CD4-positive, alpha-beta memory T cell (primary cell): ENCODE results near the gene CD93. TPM values are rescaled to one million over a fixed set of nuclear protein-coding genes. Genes with fewer than 3 reads are reported as not detected.

Experiments
- CTCF ChIA-PET: fragments of 350-600 bp; sonication (Branson Sonifier 250); formaldehyde crosslinking; loops from one replicate; lab custom pipeline; 2021; ENCODE audit warnings: inconsistent platforms; ENCODE audit not compliant: partially characterized antibody; lab: Charles Lee
- POLR2A ChIA-PET: fragments of 350-600 bp; sonication (Branson Sonifier 250); formaldehyde crosslinking; loops from one replicate; lab custom pipeline; 2021; ENCODE audit not compliant: partially characterized antibody; lab: Charles Lee
- DNase-seq, 5 donors: peaks; one replicate each; pipeline versions ENCODE4 v3.0.0 to v3.0.0-alpha.2; 2020 to 2022; ENCODE audit warnings: mixed read lengths in 1 of 5
- H3K27ac ChIP-seq: one replicate; pipeline ENCODE4 v1.7.0; 2013; ENCODE audit warnings: low read depth, low read length
- H3K27me3 ChIP-seq: 2 replicates; pipeline ENCODE4 v1.7.0; 2013; ENCODE audit warnings: mild to moderate bottlenecking, low read length, moderate library complexity; ENCODE audit not compliant: insufficient read depth
- H3K36me3 ChIP-seq: 2 replicates; pipeline ENCODE4 v1.7.0; 2013; ENCODE audit warnings: mild to moderate bottlenecking, low read length, moderate library complexity; ENCODE audit not compliant: insufficient read depth
- H3K4me1 ChIP-seq: 2 replicates; pipeline ENCODE4 v1.7.0; 2013; ENCODE audit warnings: mild to moderate bottlenecking, low read length, moderate library complexity; ENCODE audit not compliant: insufficient read depth
- H3K4me3 ChIP-seq, 2 donors: one replicate each; pipeline ENCODE4 v1.7.0; 2013; ENCODE audit warnings: low read length in 2 of 2, mild to moderate bottlenecking in 1 of 2
- H3K9me3 ChIP-seq, 2 donors: one replicate each; pipeline ENCODE4 v1.7.0; 2013; ENCODE audit warnings: low read length in 2 of 2, control low read depth in 1 of 2; ENCODE audit not compliant: control insufficient read depth in 1 of 2
- H3K27ac Mint-ChIP-seq, 7 donors: one replicate each; pipeline ENCODE4 v1.8.0; 2020 to 2021; ENCODE audit warnings: mixed read lengths in 7 of 7, mild to moderate bottlenecking in 6 of 7, inconsistent platforms in 3 of 7, moderate library complexity in 3 of 7
- H3K27me3 Mint-ChIP-seq, 2 donors: one replicate each; pipeline ENCODE4 v1.8.0; 2020 to 2021; ENCODE audit warnings: mixed read lengths in 2 of 2
- H3K36me3 Mint-ChIP-seq, 2 donors: one replicate each; pipeline ENCODE4 v1.8.0; 2020 to 2021; ENCODE audit warnings: mixed read lengths in 2 of 2, inconsistent platforms in 1 of 2, mild to moderate bottlenecking in 1 of 2
- H3K4me1 Mint-ChIP-seq, 4 donors: one replicate each; pipeline ENCODE4 v1.8.0; 2020 to 2021; ENCODE audit warnings: mixed read lengths in 4 of 4, mild to moderate bottlenecking in 1 of 4
- H3K4me3 Mint-ChIP-seq, 8 donors: one replicate each; pipeline ENCODE4 v1.8.0; 2020 to 2021; ENCODE audit warnings: mixed read lengths in 8 of 8, mild to moderate bottlenecking in 7 of 8, moderate library complexity in 6 of 8, inconsistent platforms in 3 of 8
- H3K9me3 Mint-ChIP-seq, 8 donors: one replicate each; pipeline ENCODE4 v1.8.0; 2020 to 2021; ENCODE audit warnings: mixed read lengths in 8 of 8, mild to moderate bottlenecking in 5 of 8, inconsistent platforms in 3 of 8, moderate library complexity in 1 of 8
- intact Hi-C: fragments of 100-400 bp; cut with micrococcal nuclease; formaldehyde crosslinking; loops from one replicate; pipeline ENCODE4 v1.15.1; 2023
- polyA plus RNA-seq, 2 donors: library from polyadenylated mRNA; unstranded; fragments of 300-500 nt; fragmentation: Illumina TruSeq; gene quantifications; one replicate each; pipeline ENCODE4 v1.2.3, GENCODE V29; 2021
- total RNA-seq, 2 experiments: library from RNA; stranded (reverse); gene quantifications; one replicate each; pipeline ENCODE4 v1.2.3, GENCODE V29; 2021

The CD93 gene
- total and polyA plus RNA-seq, 4 experiments from 2014 or later = 0.55 to 1.3 (median 1.2) TPM; not detected in 1

DNA sequence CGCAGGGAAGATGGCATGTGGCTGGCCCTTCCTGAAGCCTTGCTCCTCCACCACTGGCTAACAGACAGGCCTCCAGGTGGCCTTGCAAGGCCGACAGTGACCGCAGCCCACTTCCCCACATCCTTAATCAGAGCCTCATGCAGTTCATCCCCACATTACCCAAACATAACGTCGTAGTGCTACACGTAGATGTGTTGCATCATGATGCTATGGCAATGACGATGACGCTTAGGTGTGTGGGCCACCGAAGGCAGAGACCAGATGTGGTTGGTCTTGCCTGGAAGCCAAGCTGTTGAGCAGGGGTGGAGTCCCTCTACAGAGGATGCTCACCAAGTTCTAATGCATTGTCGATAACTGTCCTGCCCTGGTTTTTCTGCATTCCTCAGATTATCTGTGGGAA is 5.6 kb downstream of the CD93 start:
- Mint-ChIP-seq H3K36me3 (no peaks in the 10 kb centered on the region), H3K27ac (no peak overlapping the region), H3K4me1 (peaks cover 11 to 22% (median 13%) of the 10 kb centered on the region in 4 donors), H3K4me3 (no peak overlapping the region), H3K9me3 (peaks cover 0 to 2% (median 0%) of the 10 kb centered on the region in 8 donors), H3K27me3 (peaks cover 0 to 2% of the 10 kb centered on the region in 2 donors)
- ChIA-PET CTCF (no interaction called here), POLR2A (no interaction called here)
- no peaks in the 10 kb centered on the region for H3K9me3 ChIP-seq
- H3K27me3 ChIP-seq = no peaks in the 10 kb centered on the region
- no peak overlapping the region for H3K27ac ChIP-seq
- H3K4me1 ChIP-seq = no peaks in the 10 kb centered on the region
- H3K36me3 ChIP-seq = no peaks in the 10 kb centered on the region
- DNase-seq = no peak
- no peak overlapping the region for H3K4me3 ChIP-seq
- intact Hi-C loops = loop anchor here (10.0 kb wide), 1 partner anchor 64 kb away; no protein-coding TSS in a partner anchor

- DNase-seq = no peak
- POLR2A ChIA-PET = no interaction called here
- intact Hi-C loops = loop anchor here (10.0 kb wide), 1 partner anchor 65 kb away; no protein-coding TSS in a partner anchor
Measured at GRCh38 chr20:23079926-23080325, 6.2 kb downstream of the CD93 start.

DNA sequence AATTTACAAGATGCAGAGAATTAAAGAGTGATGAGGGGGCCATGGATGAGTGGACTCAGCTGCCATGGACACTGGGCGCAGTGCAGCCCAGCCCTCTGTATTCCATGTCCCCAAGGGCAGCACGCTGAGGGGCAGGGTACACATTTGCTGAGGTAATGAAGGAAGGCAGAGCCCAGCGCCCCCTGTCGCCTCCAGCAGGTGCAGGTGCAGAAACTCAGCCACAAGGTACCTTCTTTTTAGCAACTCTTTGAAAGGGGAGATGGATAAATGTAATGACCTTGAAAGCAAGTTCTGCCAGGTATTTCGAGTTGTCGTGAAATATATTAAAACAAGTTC is 7.1 kb downstream of the CD93 start:
- Histone ChIP-seq H3K27me3 (no peaks in the 10 kb centered on the region), H3K36me3 (no peaks in the 10 kb centered on the region), H3K4me1 (no peaks in the 10 kb centered on the region), H3K27ac (no peak overlapping the region), H3K4me3 (no peak overlapping the region), H3K9me3 (no peaks in the 10 kb centered on the region)
- intact Hi-C loops = no loop called here
- Mint-ChIP-seq H3K4me1 (peaks cover 9 to 15% (median 12%) of the 10 kb centered on the region in 4 donors), H3K27ac (no peak overlapping the region), H3K9me3 (peaks cover 0 to 2% (median 0%) of the 10 kb centered on the region in 8 donors), H3K36me3 (no peaks in the 10 kb centered on the region), H3K4me3 (no peak overlapping the region), H3K27me3 (peaks cover 0 to 4% of the 10 kb centered on the region in 2 donors)
- DNase-seq = no peak
- ChIA-PET CTCF (no interaction called here), POLR2A (no interaction called here)

More at GRCh38 chr20:23079926-23080325, 6.2 kb downstream of the CD93 start:
- H3K27me3 Mint-ChIP-seq = peaks cover 0 to 4% of the 10 kb centered on the region in 2 donors
- Histone ChIP-seq H3K27ac (no peak overlapping the region), H3K36me3 (no peaks in the 10 kb centered on the region), H3K27me3 (no peaks in the 10 kb centered on the region), H3K9me3 (no peaks in the 10 kb centered on the region), H3K4me1 (no peaks in the 10 kb centered on the region), H3K4me3 (no peak overlapping the region)
- H3K27ac Mint-ChIP-seq = no peak overlapping the region
- no peak overlapping the region for H3K4me3 Mint-ChIP-seq
- H3K4me1 Mint-ChIP-seq = peaks cover 11 to 22% (median 13%) of the 10 kb centered on the region in 4 donors
- H3K9me3 Mint-ChIP-seq = peaks cover 0 to 2% (median 0%) of the 10 kb centered on the region in 8 donors
- CTCF ChIA-PET = no interaction called here
- no peaks in the 10 kb centered on the region for H3K36me3 Mint-ChIP-seq

GRCh38 chr20:23078351-23079015 is 7.6 kb downstream of the CD93 start:
- no peaks in the 10 kb centered on the region for H3K9me3 ChIP-seq
- intact Hi-C loops = no loop called here
- H3K27ac ChIP-seq = no peak overlapping the region
- H3K27me3 ChIP-seq = no peaks in the 10 kb centered on the region
- Mint-ChIP-seq H3K4me3 (no peak overlapping the region), H3K27me3 (peaks cover 0 to 4% of the 10 kb centered on the region in 2 donors), H3K36me3 (no peaks in the 10 kb centered on the region), H3K27ac (no peak overlapping the region), H3K9me3 (peaks cover 0 to 2% (median 0%) of the 10 kb centered on the region in 8 donors), H3K4me1 (peaks cover 9 to 14% (median 11%) of the 10 kb centered on the region in 4 donors)
- no peak overlapping the region for H3K4me3 ChIP-seq
- ChIA-PET POLR2A (no interaction called here), CTCF (no interaction called here)
- no peaks in the 10 kb centered on the region for H3K4me1 ChIP-seq
- DNase-seq = no peak
- no peaks in the 10 kb centered on the region for H3K36me3 ChIP-seq

- ChIA-PET CTCF (no interaction called here), POLR2A (no interaction called here)
- H3K36me3 ChIP-seq = no peaks in the 10 kb centered on the region
- H3K27me3 ChIP-seq = no peaks in the 10 kb centered on the region
- Mint-ChIP-seq H3K4me3 (no peak overlapping the region), H3K27ac (no peak overlapping the region), H3K9me3 (peaks cover 0 to 2% (median 0%) of the 10 kb centered on the region in 8 donors), H3K27me3 (peaks cover 0 to 3% of the 10 kb centered on the region in 2 donors), H3K4me1 (peaks cover 2 to 4% (median 3%) of the 10 kb centered on the region in 4 donors), H3K36me3 (no peaks in the 10 kb centered on the region)
- no peak overlapping the region for H3K4me3 ChIP-seq
- intact Hi-C loops = no loop called here
- no peak for DNase-seq
- no peaks in the 10 kb centered on the region for H3K4me1 ChIP-seq
- H3K27ac ChIP-seq = no peak overlapping the region
- no peaks in the 10 kb centered on the region for H3K9me3 ChIP-seq
Measured at GRCh38 chr20:23077277-23077676, 8.8 kb downstream of the CD93 start.

DNA sequence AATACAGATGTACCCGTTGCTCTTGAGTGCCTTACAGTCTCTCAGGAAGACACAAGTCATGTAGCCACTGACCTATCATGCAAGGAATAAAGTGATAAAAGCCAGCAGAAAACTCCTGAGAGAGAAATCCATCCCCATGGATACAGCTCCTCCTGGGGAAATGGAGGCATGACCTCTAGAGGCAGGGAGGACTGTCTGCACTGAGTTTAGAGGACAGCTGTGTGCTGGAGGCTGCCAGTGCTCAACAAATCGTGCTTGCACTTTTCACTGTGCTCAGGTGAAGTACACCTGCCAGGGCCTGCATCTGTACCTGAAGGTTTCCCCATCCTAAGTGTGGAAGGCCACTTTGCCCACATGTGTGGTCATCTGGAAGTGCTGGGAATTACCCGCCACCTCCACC is 12.1 kb downstream of the CD93 start:
- Histone ChIP-seq H3K9me3 (no peaks in the 10 kb centered on the region), H3K27ac (no peak overlapping the region), H3K27me3 (no peaks in the 10 kb centered on the region), H3K4me1 (no peaks in the 10 kb centered on the region), H3K4me3 (no peak overlapping the region), H3K36me3 (no peaks in the 10 kb centered on the region)
- no peaks in the 10 kb centered on the region for H3K36me3 Mint-ChIP-seq
- no peak for DNase-seq
- no peak overlapping the region for H3K4me3 Mint-ChIP-seq
- H3K9me3 Mint-ChIP-seq = peaks cover 0 to 2% (median 0%) of the 10 kb centered on the region in 8 donors
- CTCF ChIA-PET = no interaction called here
- H3K4me1 Mint-ChIP-seq = peaks cover 0 to 1% (median 0%) of the 10 kb centered on the region in 4 donors
- intact Hi-C loops = no loop called here
- no peak overlapping the region for H3K27ac Mint-ChIP-seq
- POLR2A ChIA-PET = no interaction called here
- H3K27me3 Mint-ChIP-seq = peaks cover 0 to 2% of the 10 kb centered on the region in 2 donors

DNA sequence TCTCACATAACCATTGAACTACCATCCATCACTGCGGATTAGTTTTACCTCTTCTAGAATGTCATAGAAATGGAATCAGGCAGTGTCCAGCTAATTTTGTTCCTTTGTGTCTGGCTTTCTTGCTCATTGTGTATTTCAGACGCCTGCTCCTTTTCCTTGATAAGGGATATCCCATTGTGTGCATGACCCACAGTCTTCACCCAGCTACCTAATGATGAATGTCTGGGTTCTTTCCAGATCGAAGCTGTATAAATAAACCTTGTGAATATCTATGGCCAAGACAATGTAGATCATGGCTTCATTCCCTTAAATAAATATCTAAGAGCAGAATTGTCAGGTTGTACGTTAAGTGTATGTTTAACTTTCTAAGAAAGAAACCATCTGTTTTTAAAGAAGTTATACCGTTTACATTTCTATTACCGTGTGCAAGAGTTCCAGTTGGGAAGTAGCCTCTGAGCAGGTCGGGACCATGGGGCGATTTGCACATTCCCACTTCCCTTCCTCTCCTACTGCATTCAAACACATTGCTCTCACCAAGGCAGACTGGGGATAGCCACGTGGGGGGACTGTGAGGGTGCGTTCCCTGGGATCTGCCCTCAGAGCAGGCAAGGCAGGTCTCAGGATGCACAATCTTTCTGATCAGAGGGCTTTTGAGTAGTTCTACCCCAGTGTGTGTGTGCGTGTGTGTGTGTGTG is 13.1 kb downstream of the CD93 start:
- ChIA-PET POLR2A (no interaction called here), CTCF (no interaction called here)
- no peak for DNase-seq
- H3K27me3 ChIP-seq = no peaks in the 10 kb centered on the region
- H3K9me3 Mint-ChIP-seq = peaks cover 0 to 2% (median 0%) of the 10 kb centered on the region in 8 donors
- no peaks in the 10 kb centered on the region for H3K4me1 Mint-ChIP-seq
- H3K27ac ChIP-seq = no peak overlapping the region
- intact Hi-C loops = no loop called here
- H3K4me3 ChIP-seq = no peak overlapping the region
- H3K27me3 Mint-ChIP-seq = peaks cover 0 to 2% of the 10 kb centered on the region in 2 donors
- H3K36me3 ChIP-seq = no peaks in the 10 kb centered on the region
- H3K27ac Mint-ChIP-seq = no peak overlapping the region
- H3K4me1 ChIP-seq = no peaks in the 10 kb centered on the region
- H3K9me3 ChIP-seq = no peaks in the 10 kb centered on the region
- H3K36me3 Mint-ChIP-seq = no peaks in the 10 kb centered on the region
- H3K4me3 Mint-ChIP-seq = no peak overlapping the region
